ENCODE results near the gene IQGAP1. TPM values are rescaled to one million over a fixed set of nuclear protein-coding genes. Genes with fewer than 3 reads are reported as not detected.
"Not testable (repeated sequence)": the region's sequence is repeated elsewhere in the genome, so short reads cannot be mapped to it uniquely, and the experiment has no call there.

IQGAP1 gene
- total RNA-seq, 1 donor from 2014 or later = 10.9 TPM

- ATAC-seq; DNase-seq (ENCODE audit: low spot score): not testable (repeated sequence)
Observed at GRCh38 chr15:90409587-90409986, 21.5 kb downstream of the IQGAP1 start.

- DNase-seq (ENCODE audit: low spot score); ATAC-seq: not testable (repeated sequence)
Observed at GRCh38 chr15:90410316-90410715, 22.3 kb downstream of the IQGAP1 start.

- ATAC-seq = no peak
Observed at GRCh38 chr15:90411176-90411575, 23.1 kb downstream of the IQGAP1 start.

DNA sequence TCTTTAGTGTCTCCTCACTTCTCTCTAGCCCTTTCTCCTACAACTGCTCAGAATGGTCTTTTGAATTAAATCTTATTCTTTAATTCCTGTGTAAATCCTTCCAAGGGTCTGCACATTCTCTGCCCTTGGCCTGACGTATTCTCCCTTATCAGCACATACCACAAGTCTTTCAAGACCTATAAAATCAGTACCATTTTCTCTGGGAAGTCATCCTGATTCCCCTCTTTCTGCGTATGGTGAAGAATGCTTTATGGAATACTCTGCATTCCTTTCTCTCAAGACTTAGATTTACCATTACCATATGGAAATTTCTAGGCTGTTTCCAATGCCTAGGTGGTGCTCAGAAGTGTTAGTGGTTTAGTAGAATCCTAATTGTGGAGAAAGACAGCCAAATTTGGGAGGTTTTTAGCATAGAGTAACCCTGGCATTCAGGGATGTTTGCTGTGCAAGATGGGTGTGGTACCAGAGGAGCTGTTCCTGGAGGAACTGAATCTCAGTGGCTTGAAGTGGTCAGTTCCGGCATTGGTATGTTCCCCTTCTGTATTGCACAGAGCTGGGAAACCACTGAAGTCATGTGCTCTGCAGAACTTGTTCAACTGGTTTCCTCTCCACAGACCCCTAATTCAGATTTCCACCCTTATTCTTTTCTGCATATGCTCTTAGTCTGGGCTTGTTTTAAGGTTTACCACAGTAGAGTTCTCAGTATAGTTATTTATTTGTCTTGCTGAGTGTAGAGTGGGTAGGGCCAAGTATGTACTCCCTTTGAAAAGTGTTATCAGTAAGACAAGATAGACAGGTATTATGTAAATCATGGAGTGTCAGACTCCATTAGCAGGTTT lies 24.5 kb downstream of the IQGAP1 start:
- peak; percentile 60 for ATAC-seq
- DNase-seq (ENCODE audit: low spot score) = no peak

More at GRCh38 chr15:90411176-90411575, 23.1 kb downstream of the IQGAP1 start:
- no peak for DNase-seq (ENCODE audit: low spot score)

DNA sequence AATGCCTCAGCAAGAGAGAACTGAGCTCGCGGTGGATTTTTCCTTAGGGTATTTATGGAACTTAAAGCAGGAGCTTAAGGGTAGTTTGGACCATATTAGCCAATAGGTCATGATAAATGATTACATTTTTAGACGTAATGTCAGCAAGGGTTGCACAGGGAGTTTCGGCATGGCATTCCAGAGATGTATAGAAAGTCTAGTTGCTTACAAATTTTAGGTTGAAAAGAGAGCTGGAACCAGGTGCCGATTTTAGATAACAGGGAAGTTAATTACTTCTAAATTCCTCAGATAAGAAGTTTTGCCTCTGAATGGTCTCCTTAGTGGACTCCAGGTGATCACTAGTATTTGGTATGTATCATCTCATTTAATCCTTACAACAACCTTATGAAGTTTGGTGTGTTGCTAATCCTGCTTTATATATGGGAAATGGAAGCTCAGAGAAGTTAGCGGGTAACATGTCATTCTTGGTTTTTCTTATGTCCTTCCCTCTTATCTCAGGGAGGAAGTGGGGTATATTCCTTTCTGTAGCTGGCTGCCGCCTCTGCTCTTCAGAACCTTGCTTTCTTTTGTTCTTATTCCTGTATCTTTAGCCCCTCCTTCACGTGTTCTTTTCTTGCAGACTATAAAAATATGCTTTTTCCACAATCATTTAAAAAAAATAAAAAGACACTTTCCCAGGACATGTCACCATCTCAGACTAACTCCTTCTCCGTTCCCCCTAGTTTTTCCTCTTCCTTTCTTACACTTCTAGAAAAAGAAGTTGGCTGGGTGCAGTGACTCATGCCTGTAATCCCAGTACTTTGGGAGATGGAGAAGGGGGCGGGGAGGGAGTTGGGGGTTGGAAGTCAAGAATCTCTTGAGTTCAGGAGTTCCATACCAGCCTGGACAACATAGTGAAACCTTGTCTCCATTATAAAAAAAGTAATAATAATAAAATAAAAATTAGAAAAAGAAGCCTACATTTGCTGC lies 25.7 kb downstream of the IQGAP1 start:
- DNase-seq (ENCODE audit: low spot score) (no peak), ATAC-seq (no peak)

- ATAC-seq = no peak
- no peak for DNase-seq (ENCODE audit: low spot score)
Observed at GRCh38 chr15:90414408-90415028, 26.5 kb downstream of the IQGAP1 start.

- DNase-seq (ENCODE audit: low spot score); ATAC-seq: not testable (repeated sequence)
Observed at GRCh38 chr15:90416052-90416451, 28.0 kb downstream of the IQGAP1 start.

DNA sequence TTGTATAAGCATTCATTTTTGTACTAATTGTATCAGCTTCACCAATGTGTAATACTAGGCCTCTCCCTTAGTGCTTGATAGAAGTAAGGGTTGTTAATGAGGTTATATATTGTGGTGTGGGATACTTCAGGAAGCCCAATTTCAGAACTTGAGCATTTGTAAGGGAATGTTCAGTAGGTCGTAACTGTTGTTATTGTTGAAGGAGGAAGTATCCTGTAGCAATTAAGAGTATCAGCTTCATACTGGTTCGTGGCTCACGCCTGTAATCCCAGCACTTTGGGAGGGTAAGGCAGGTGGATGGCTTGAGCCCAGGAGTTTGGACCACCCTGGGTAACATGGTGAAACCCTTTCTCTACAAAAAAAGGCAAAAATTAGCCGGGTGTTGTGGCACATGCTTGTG lies 30.6 kb downstream of the IQGAP1 start:
- no peak for ATAC-seq
- DNase-seq (ENCODE audit: low spot score) = no peak

DNA sequence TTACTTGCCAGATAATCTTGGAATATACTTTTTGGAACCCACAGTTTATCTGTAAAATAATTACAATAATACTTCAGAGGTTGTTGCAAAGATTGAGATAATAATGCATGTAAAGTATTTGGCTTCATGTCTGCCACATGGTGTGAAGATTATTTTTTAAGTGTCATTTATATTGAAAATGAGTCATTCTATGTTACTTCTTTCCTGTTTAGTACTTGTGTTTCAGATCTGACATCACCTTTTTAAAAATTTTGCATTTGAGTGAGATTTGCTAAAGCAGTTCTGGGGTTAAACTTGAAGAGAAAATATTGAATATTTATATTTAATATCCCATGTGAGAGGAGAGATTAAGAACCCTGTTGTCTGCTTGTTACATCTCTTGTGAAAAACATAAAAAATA lies 31.2 kb downstream of the IQGAP1 start:
- no peak for ATAC-seq
- no peak for DNase-seq (ENCODE audit: low spot score)

DNA sequence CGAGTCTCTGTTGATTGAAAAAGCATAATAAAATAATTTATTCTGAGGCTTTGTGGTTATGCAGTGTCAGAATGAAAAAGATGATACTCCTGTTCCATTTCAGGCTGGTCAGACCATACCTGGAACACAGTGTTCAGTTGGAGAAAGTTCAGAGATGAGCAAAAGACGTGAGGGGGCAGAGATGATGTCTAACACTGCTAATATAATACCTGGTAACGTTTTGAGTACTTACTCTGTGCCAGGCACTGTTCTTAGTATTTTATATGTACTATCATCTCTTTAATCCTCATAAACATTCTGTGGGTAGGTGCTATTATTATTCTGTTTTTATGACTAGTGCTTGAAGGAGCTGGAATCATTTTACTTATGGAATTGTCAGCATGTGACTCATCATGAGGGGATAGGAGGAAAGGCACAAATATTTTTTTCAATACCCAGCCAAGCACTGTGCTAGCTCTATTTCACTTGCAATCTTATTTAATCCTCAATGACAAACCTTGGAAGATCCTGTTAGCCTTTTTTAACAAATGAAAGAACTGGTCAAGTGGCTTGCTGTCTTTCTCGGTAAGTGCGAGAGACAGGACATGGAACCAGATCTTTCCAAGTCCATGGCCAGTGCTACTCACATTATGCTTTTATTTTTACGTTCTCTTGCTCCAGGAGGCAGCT lies 31.8 kb downstream of the IQGAP1 start:
- DNase-seq (ENCODE audit: low spot score) (no peak), ATAC-seq (no peak)

- DNase-seq (ENCODE audit: low spot score) (no peak), ATAC-seq (no peak)
Observed at GRCh38 chr15:90420451-90420850, 32.4 kb downstream of the IQGAP1 start.

DNA sequence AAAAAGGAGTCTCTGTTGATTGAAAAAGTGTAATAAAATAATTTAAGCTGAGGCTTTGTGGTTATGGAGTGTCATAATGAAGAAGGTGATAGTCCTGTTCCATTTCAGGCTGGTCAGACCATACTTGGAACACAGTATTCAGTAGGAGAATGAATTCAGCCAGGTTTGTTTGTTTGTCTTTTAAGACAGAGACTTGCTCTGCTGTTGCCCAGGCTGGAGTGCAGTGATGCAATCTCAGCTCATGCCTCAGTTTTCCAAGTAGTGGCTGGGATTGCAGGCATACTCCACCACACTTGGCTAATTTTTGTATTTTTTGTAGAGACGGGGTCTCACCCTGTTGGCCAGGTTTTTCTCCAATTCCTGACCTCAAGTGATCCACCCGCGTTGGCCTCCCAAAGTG lies 33.5 kb downstream of the IQGAP1 start:
- DNase-seq (ENCODE audit: low spot score) = no peak
- peak; percentile 81 for ATAC-seq

DNA sequence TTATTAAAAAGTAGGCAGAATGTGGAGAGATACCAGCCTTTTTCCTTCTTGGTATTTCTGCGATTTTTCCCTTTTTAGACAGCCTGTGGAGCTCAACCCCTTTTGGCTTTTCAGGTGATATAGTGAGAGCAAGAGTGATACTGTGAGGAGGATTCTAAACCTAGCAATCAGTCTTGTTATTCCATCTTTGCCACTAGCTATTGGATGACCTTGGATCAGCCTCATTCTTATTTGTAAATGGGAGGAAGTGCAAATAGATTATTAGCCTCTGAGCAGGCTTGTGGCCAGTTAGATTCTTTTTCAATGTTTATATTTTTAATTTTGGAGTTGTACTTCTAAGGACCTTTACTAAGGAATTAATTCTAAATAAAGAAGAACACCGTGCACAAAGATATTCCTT lies 34.0 kb downstream of the IQGAP1 start:
- ATAC-seq = peak; percentile 53

DNA sequence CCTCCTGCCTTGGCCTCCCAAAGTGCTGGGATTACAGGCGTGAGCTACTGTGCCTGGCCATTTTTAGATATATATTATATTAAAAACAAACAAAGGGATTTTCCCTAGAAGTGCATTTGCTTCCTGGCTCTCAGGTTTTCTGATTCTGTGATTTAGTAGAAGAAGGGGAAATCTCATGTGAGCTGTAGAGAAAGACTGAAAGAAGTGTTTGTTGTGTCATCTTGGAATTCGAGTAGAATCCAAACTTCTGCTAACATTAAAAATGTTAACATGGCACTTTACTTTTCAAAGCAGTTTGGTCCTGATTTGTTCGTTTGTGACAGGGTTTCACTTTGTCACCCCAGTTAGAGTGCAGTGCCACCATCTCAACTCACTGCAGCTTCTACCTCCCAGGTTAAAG lies 34.9 kb downstream of the IQGAP1 start:
- DNase-seq (ENCODE audit: low spot score) = no peak
- ATAC-seq = no peak

More for the DNA sequence above, 34.0 kb downstream of the IQGAP1 start:
- no peak for DNase-seq (ENCODE audit: low spot score)

- ATAC-seq (no peak), DNase-seq (ENCODE audit: low spot score) (no peak)
Observed at GRCh38 chr15:90423801-90424319, 35.8 kb downstream of the IQGAP1 start.

DNA sequence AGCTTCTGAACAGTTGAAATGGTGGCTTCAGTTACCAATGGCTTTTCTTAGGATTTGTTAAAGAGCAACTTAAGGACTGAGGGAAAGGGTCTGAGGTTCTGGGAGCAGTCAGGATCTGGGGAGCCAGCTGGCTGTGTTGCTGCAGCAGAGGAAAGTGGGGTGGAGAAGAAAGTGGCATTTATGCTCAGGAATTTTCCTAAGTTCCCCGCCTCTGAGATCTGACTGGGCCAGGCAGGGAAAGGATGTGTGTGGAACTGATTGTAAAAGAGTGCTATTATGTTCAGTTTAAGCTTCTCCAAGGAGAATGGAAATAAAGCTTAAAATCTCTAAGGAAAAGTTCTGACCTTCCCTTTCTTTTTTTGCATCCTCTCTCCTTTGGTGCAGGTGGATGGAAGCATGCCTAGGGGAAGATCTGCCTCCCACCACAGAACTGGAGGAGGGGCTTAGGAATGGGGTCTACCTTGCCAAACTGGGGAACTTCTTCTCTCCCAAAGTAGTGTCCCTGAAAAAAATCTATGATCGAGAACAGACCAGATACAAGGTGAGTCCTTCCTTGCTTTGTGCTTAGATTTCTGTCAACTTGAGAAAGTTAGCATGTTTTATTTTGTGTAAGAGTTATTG lies 37.8 kb downstream of the IQGAP1 start:
- DNase-seq (ENCODE audit: low spot score) = no peak
- no peak for ATAC-seq

GRCh38 chr15:90427185-90427584 lies 39.1 kb downstream of the IQGAP1 start:
- no peak for ATAC-seq
- no peak for DNase-seq (ENCODE audit: low spot score)

DNA sequence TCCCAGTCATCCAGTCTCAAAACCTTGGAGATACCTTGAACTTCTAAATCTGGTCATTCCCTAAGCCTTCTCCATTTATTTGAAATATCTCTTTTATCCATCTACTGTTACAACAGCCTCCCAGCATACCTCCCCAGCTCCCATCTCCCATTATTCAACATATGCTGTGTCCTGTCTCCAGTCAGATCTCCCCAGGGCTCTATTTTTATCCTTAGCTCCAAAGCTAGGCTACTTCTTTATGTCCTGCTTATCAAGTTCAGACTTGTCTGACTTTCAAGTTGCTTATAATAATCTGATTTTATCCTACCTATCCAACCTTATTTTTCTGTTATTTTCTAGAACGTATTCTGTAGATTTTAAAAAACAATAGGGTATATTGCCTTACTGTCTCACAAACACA lies 44.2 kb downstream of the IQGAP1 start:
- no peak for ATAC-seq

DNA sequence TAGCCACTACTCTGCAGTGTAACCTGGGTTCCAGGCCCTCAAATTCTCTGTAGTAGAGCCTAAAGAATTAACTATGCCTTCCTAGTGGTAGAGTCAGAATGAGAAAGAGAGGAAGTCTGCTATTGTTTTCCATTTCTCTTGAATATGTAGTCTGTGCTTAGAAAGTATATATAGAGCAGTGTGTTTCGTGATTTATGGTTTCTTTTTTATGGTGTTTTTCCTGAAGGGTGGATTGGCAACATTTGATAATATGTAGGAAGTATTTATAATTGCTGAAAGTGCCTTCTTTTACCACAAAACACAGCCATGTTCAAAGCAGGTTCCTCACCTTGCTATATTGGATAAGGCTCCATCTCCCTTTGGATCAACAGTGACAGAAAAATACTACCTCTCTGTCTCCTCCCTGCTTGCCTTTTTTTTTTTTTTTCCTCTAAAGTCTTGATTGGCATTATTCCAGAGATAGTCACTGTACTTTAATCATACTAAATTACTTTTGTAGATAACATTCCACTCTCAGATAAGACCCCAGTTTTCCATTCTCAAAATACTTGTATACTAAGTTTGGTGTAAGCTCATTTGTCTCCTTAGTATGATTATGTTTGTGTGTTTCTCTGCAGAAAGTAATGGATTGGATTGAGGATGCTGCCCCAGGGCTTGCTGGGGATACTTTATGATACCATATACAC lies 47.8 kb downstream of the IQGAP1 start:
- DNase-seq (ENCODE audit: low spot score) (no peak), ATAC-seq (no peak)

More for the DNA sequence above, 44.2 kb downstream of the IQGAP1 start:
- no peak for DNase-seq (ENCODE audit: low spot score)

Data from left lobe of liver (tissue), 2 donors.